Colonic mucosa (tissue), 4 donors: ENCODE results near the gene TXK. TPM values are rescaled to one million over a fixed set of nuclear protein-coding genes. Genes with fewer than 3 reads are reported as not detected.
A peak's percentile ranks its signal among the peaks of the same experiment; 100 is the strongest.

Experiments
- DNase-seq: peaks from one replicate; pipeline ENCODE4 v3.0.0-alpha.2; 2020
- H3K27ac ChIP-seq: fragments of 200-600 bp; one replicate; pipeline ENCODE4 v1.8.0; 2021
- H3K27me3 ChIP-seq: fragments of 200-600 bp; one replicate; pipeline ENCODE4 v1.8.0; 2021
- H3K36me3 ChIP-seq: fragments of 200-600 bp; one replicate; pipeline ENCODE4 v1.8.0; 2021
- H3K4me1 ChIP-seq: fragments of 200-600 bp; one replicate; pipeline ENCODE4 v1.8.0; 2021; ENCODE audit warnings: mild to moderate bottlenecking
- H3K4me3 ChIP-seq: fragments of 200-600 bp; one replicate; pipeline ENCODE4 v1.8.0; 2021
- H3K9ac ChIP-seq, 2 donors: one replicate each; pipeline ENCODE4 v1.7.0; 2013; ENCODE audit warnings: control low read depth in 2 of 2, low read depth in 2 of 2, low read length in 2 of 2
- H3K9me3 ChIP-seq: fragments of 200-600 bp; one replicate; pipeline ENCODE4 v1.8.0; 2021
- intact Hi-C: fragments of 100-400 bp; cut with DNase I; formaldehyde crosslinking; loops from one replicate; pipeline ENCODE4 v1.14.1; 2022
- total RNA-seq, 2 donors: library from RNA; stranded (reverse); fragmentation: NEBNext Ultra II Directional in 1 of 2; extraction: Animal tissue kit (Norgen Biotek cat#: 25700) in 1 of 2; gene quantifications; one replicate each; pipeline ENCODE4 v1.2.1, GENCODE V29; 2021
- TF ChIP-seq, protein P1 (sequence below): fragments of 200-600 bp; IDR thresholded peaks from one replicate; pipeline ENCODE4 v1.8.0; 2022; ENCODE audit warnings: antibody characterized with exemption, mild to moderate bottlenecking
- donor health status: healthy.
- donor health status: DM: no; HTN: no; CAD: no.
- donor health status: DM: no; HTN: no; CAD: no.

Gene TXK
- total RNA-seq, 2 donors from 2014 or later: 0.57 to 0.72 TPM

DNA sequence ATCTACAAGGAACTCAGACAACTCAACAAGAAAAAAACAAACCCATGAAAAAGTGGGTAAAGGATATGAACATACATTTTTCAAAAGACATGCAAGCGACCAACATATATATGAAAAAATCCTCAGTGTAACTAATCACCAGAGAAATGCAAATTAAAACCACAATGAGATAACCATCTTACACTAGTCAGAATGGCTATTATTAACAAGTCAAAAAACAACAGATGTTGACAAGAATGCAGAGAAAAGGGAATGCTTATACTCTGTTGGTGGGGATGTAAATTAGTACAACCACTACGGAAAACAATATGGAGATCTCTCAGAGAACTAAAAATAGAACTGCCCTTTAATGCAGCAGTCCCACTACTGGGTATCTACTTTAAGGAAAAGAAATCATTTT, 105.4 kb downstream of the TXK start:
- H3K27ac ChIP-seq: no peak overlapping the region
- H3K4me3 ChIP-seq: no peak overlapping the region
- H3K9ac ChIP-seq: no peak overlapping the region
- intact Hi-C loops: no loop called here
- TF ChIP-seq, protein P1, sequence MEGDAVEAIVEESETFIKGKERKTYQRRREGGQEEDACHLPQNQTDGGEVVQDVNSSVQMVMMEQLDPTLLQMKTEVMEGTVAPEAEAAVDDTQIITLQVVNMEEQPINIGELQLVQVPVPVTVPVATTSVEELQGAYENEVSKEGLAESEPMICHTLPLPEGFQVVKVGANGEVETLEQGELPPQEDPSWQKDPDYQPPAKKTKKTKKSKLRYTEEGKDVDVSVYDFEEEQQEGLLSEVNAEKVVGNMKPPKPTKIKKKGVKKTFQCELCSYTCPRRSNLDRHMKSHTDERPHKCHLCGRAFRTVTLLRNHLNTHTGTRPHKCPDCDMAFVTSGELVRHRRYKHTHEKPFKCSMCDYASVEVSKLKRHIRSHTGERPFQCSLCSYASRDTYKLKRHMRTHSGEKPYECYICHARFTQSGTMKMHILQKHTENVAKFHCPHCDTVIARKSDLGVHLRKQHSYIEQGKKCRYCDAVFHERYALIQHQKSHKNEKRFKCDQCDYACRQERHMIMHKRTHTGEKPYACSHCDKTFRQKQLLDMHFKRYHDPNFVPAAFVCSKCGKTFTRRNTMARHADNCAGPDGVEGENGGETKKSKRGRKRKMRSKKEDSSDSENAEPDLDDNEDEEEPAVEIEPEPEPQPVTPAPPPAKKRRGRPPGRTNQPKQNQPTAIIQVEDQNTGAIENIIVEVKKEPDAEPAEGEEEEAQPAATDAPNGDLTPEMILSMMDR: no peak
- peaks cover 6% of the 10 kb centered on the region for H3K36me3 ChIP-seq
- H3K4me1 ChIP-seq: no peaks in the 10 kb centered on the region
- no peaks in the 10 kb centered on the region for H3K9me3 ChIP-seq
- no peak for DNase-seq
- H3K27me3 ChIP-seq: no peaks in the 10 kb centered on the region

DNA sequence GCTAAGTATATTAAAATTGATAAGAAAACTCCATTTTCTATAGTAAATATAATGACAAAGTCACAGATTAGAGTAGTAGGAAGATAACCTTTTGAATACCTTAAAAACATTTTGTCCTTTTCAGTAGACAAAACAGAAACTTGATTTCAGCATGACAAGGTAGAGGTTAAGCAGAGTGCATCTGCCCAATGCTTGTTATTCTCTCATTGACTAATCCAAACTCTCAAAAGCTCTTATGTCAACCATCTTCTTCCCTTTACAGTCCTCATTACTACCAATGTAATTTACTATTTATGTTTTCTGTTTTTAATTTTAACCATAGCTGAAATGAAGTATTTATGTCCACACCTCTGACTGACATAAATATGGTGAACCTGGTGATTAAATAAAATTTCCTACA, 106.4 kb downstream of the TXK start:
- H3K4me1 ChIP-seq: no peaks in the 10 kb centered on the region
- intact Hi-C loops: no loop called here

DNA sequence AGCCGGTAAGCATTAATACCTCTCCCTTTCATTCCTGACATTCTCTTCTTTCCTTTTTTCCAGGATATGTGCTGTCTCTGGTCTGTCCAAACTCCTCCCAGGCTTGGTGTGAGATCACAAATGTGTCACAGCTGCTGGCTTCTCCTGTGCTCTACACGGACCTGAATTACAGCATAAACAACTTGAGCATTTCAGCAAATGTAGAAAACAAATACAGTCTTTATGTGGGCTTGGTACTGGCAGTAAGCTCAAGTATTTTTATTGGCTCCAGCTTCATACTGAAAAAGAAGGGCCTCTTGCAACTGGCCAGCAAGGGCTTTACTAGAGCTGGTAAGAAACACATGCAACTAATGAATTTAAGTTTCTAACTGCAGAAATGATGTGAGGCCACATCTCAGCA, 109.0 kb downstream of the TXK start:
- no peaks in the 10 kb centered on the region for H3K27me3 ChIP-seq
- no peak overlapping the region for H3K4me3 ChIP-seq
- TF ChIP-seq, protein P1: no peak
- peaks cover 6% of the 10 kb centered on the region for H3K36me3 ChIP-seq
- H3K9me3 ChIP-seq: no peaks in the 10 kb centered on the region
- no peak overlapping the region for H3K27ac ChIP-seq
- H3K4me1 ChIP-seq: no peaks in the 10 kb centered on the region
- intact Hi-C loops: no loop called here
- DNase-seq: no peak
- no peak overlapping the region for H3K9ac ChIP-seq

More for the DNA sequence above, 106.4 kb downstream of the TXK start:
- Histone ChIP-seq H3K27me3 (no peaks in the 10 kb centered on the region), H3K9ac (no peak overlapping the region), H3K27ac (no peak overlapping the region), H3K9me3 (no peaks in the 10 kb centered on the region), H3K36me3 (peaks cover 6% of the 10 kb centered on the region), H3K4me3 (no peak overlapping the region)
- TF ChIP-seq, protein P1: no peak
- no peak for DNase-seq

DNA sequence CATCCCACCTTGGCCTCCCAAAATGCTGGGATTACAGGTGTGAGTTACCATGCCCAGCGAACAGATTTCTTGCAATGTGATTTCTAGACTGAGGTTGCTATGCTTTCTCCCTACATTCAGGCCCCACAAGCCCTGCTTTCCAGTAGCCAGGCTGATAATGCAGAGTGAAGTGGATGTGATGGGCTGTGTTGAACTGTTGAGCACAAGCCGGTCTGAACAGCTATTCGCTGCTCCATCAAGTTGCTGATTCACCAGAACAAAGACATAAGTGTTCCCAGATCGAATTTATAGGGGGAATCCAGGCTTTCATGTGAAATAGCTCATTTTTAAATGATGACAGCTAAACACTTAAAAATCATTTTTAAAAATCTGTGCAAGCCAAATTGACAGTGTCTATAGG, 109.5 kb downstream of the TXK start:
- no peak overlapping the region for H3K27ac ChIP-seq
- intact Hi-C loops: no loop called here

DNA sequence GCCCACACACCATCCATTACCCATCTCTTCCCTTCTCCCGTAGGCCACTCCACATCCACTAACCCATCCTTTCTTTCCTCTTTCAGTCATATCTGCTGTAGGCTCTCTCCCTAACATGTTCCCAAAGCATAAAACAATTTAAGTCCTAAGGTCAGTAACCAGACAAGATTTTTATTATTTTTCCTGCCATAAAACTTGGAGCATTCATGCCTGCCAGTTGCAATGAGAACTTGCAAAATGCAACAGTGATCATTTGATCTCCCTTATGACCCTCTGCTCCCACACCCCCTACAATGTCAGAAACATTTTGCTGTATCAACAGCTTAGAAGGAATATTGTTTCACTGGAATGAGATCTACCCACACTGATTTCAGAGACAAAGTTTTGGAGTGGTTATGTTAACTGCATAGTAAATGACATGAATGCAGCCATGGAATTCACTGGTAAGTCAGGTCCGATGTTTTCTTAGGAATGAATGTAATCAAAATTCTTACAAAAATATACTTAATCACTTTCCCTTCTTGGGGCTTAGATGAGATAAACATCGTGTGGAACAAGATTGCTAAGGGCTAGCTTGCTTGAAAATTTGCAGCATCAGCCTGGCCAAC, 111.8 kb downstream of the TXK start:
- no peaks in the 10 kb centered on the region for H3K9me3 ChIP-seq
- no peak overlapping the region for H3K4me3 ChIP-seq
- H3K36me3 ChIP-seq: peaks cover 6% of the 10 kb centered on the region
- no peaks in the 10 kb centered on the region for H3K4me1 ChIP-seq
- TF ChIP-seq, protein P1: no peak
- peak; percentile 53 for DNase-seq
- intact Hi-C loops: no loop called here
- peak overlapping the region; percentile 4 for H3K27ac ChIP-seq
- peak overlapping the region in 1 of 2 donors; percentile 34 for H3K9ac ChIP-seq
- H3K27me3 ChIP-seq: no peaks in the 10 kb centered on the region

More for the DNA sequence above, 109.5 kb downstream of the TXK start:
- H3K4me3 ChIP-seq: no peak overlapping the region
- no peaks in the 10 kb centered on the region for H3K27me3 ChIP-seq
- no peaks in the 10 kb centered on the region for H3K9me3 ChIP-seq
- TF ChIP-seq, protein P1: no peak
- no peak overlapping the region for H3K9ac ChIP-seq
- DNase-seq: no peak
- H3K4me1 ChIP-seq: no peaks in the 10 kb centered on the region
- H3K36me3 ChIP-seq: peaks cover 6% of the 10 kb centered on the region
